IMR-90 (cell line): ENCODE results near the gene ATP6V1E1. TPM values are rescaled to one million over a fixed set of nuclear protein-coding genes. Genes with fewer than 3 reads are reported as not detected.

Experiments
- ATAC-seq: fragments of 200-7000 bp; cut with Tn5 transposase; 2 replicates; pipeline ENCODE4 v1.9.1; 2020; ENCODE audit warnings: low read depth, mild to moderate bottlenecking, moderate library complexity
- BruUV-seq: library from RNA; stranded (reverse); fragments of 400-500 nt; replicated peaks from 2 replicates; lab custom pipeline; 2021; lab: Mats Ljungman, UMichigan
- CTCF ChIA-PET: fragments of 300-600 bp; formaldehyde crosslinking; extraction: SDS; loops from one replicate; lab custom pipeline; 2021; ENCODE audit warnings: antibody characterized with exemption; lab: Yijun Ruan, JAX
- POLR2A ChIA-PET: fragments of 300-600 bp; sonication (Branson Sonifier 250); formaldehyde crosslinking; loops from one replicate; lab custom pipeline; 2022; ENCODE audit warnings: antibody characterized with exemption; ENCODE audit not compliant: unreplicated experiment; lab: Charles Lee
- DNase-seq: peaks from one replicate; pipeline ENCODE4 v3.0.0; 2013
- H2AFZ ChIP-seq: replicated peaks from 2 replicates; pipeline ENCODE3; 2013; ENCODE audit warnings: low read length, mild to moderate bottlenecking; ENCODE audit not compliant: poor library complexity
- H2AK5ac ChIP-seq: 2 replicates; pipeline ENCODE4 v1.6.1; 2013; ENCODE audit warnings: low read depth, low read length, inconsistent platforms
- H2AK9ac ChIP-seq: replicated peaks from 2 replicates; pipeline ENCODE3; 2013; ENCODE audit warnings: mild to moderate bottlenecking, low read depth, low read length, moderate library complexity; ENCODE audit not compliant: poor library complexity
- H2BK120ac ChIP-seq: 2 replicates; pipeline ENCODE4 v1.6.1; 2013; ENCODE audit warnings: low read depth, low read length, inconsistent platforms
- H2BK15ac ChIP-seq: 3 replicates; pipeline ENCODE4 v1.6.1; 2013; ENCODE audit warnings: low read depth, low read length, inconsistent platforms
- H2BK20ac ChIP-seq: 2 replicates; pipeline ENCODE4 v1.6.1; 2013; ENCODE audit warnings: low read depth, mild to moderate bottlenecking, inconsistent platforms, low read length, moderate library complexity
- H2BK5ac ChIP-seq: 2 replicates; pipeline ENCODE4 v1.6.1; 2013; ENCODE audit warnings: mild to moderate bottlenecking, low read depth, low read length, inconsistent platforms; ENCODE audit not compliant: poor library complexity, severe bottlenecking
- H3K14ac ChIP-seq: replicated peaks from 2 replicates; pipeline ENCODE4 v1.6.1; 2013; ENCODE audit warnings: low read depth, low read length, inconsistent platforms
- H3K18ac ChIP-seq: 2 replicates; pipeline ENCODE4 v1.6.1; 2013; ENCODE audit warnings: low read depth, low read length, control low read depth
- H3K23ac ChIP-seq: 2 replicates; pipeline ENCODE4 v1.6.1; 2013; ENCODE audit warnings: low read depth, low read length, inconsistent platforms
- H3K27ac ChIP-seq: 2 replicates; pipeline ENCODE4 v1.5.1; 2013; ENCODE audit warnings: mild to moderate bottlenecking, control low read depth, low read length; ENCODE audit not compliant: insufficient read depth
- H3K27me3 ChIP-seq: 2 replicates; pipeline ENCODE4 v1.6.1; 2013; ENCODE audit warnings: low read length; ENCODE audit not compliant: control insufficient read depth, insufficient read depth
- H3K36me3 ChIP-seq: 2 replicates; pipeline ENCODE4 v1.6.1; 2013; ENCODE audit warnings: low read length, mixed read lengths; ENCODE audit not compliant: control insufficient read depth, insufficient read depth
- H3K4ac ChIP-seq: 2 replicates; pipeline ENCODE4 v1.6.1; 2013; ENCODE audit warnings: low read depth, low read length, inconsistent platforms
- H3K4me1 ChIP-seq: 2 replicates; pipeline ENCODE4 v1.6.1; 2013; ENCODE audit warnings: low read length, mixed read lengths; ENCODE audit not compliant: control insufficient read depth, insufficient read depth
- H3K4me2 ChIP-seq: 2 replicates; pipeline ENCODE4 v1.6.1; 2013; ENCODE audit warnings: low read depth, mild to moderate bottlenecking, control low read depth, low read length, moderate library complexity
- H3K4me3 ChIP-seq: 2 replicates; pipeline ENCODE4 v1.5.1; 2013; ENCODE audit warnings: low read depth, mild to moderate bottlenecking, control low read depth, low read length, moderate library complexity; ENCODE audit not compliant: insufficient read depth
- H3K56ac ChIP-seq: 2 replicates; pipeline ENCODE4 v1.6.1; 2013; ENCODE audit warnings: low read length, inconsistent platforms; ENCODE audit not compliant: insufficient read depth; ENCODE audit errors: extremely low read depth
- H3K79me1 ChIP-seq, 2 experiments: 2 replicates each; pipeline ENCODE4 v1.6.1; 2013; ENCODE audit warnings: low read length in 2 of 2, inconsistent platforms in 1 of 2, low read depth in 1 of 2
- H3K9ac ChIP-seq: 2 replicates; pipeline ENCODE4 v1.6.1; 2013; ENCODE audit warnings: low read depth, low read length, control low read depth
- H3K9me1 ChIP-seq: 2 replicates; pipeline ENCODE4 v1.6.1; 2013; ENCODE audit warnings: low read length, inconsistent platforms; ENCODE audit not compliant: insufficient read depth
- H3K9me3 ChIP-seq: 2 replicates; pipeline ENCODE4 v1.6.1; 2013; ENCODE audit warnings: low read length; ENCODE audit not compliant: control insufficient read depth, insufficient read depth
- H4K20me1 ChIP-seq: 2 replicates; pipeline ENCODE4 v1.6.1; 2013; ENCODE audit warnings: low read length, inconsistent platforms; ENCODE audit not compliant: insufficient read depth
- H4K5ac ChIP-seq: 2 replicates; pipeline ENCODE4 v1.6.1; 2013; ENCODE audit warnings: mild to moderate bottlenecking, low read depth, low read length, control low read depth
- H4K8ac ChIP-seq, 2 experiments: 2 replicates each; pipeline ENCODE4 v1.6.1; 2013; ENCODE audit warnings: low read depth in 2 of 2, low read length in 2 of 2, control low read depth in 1 of 2, inconsistent platforms in 1 of 2
- H4K91ac ChIP-seq: 2 replicates; pipeline ENCODE4 v1.6.1; 2013; ENCODE audit warnings: low read depth, low read length, inconsistent platforms; ENCODE audit not compliant: insufficient read depth
- MAFK ChIP-seq: IDR thresholded peaks from 2 replicates; pipeline ENCODE4 v1.6.1; 2012; ENCODE audit warnings: low read depth, low read length, improper control_type of control experiment
- RCOR1 ChIP-seq: IDR thresholded peaks from 2 replicates; pipeline ENCODE4 v1.6.1; 2012; ENCODE audit warnings: mild to moderate bottlenecking, low read length, improper control_type of control experiment; ENCODE audit not compliant: insufficient replicate concordance
- RFX5 ChIP-seq: IDR thresholded peaks from 2 replicates; pipeline ENCODE4 v1.8.0; 2012; ENCODE audit warnings: low read depth, mild to moderate bottlenecking, low read length, moderate library complexity
- USF2 ChIP-seq: fragments of 150-350 bp; IDR thresholded peaks from 2 replicates; pipeline ENCODE4 v1.6.1; 2017; ENCODE audit warnings: mild to moderate bottlenecking, antibody characterized with exemption, low read length, low read depth
- WGBS, 2 experiments: methylation state at CpG; one replicate each; pipeline versions ENCODE4 v1.1.5 to v1.1.7; 2013; ENCODE audit warnings: missing lambda C conversion rate in 2 of 2; ENCODE audit not compliant: insufficient read length in 1 of 2; ENCODE audit errors: extremely low coverage in 2 of 2; 5-methylcytosine and 5-hydroxymethylcytosine counted together
- dilution Hi-C: fragments of 300-500 bp; cut with HindIII; formaldehyde crosslinking; loops from one replicate; pipeline ENCODE4 v1.14.3; 2018; ENCODE audit warnings: low sequenced_read_pairs; ENCODE audit not compliant: unreplicated experiment
- in situ Hi-C: fragments of 300-500 bp; cut with MboI; formaldehyde crosslinking; loops from 3 replicates; pipeline ENCODE4 v1.14.3; 2019; ENCODE audit warnings: low sequenced_read_pairs, inconsistent platforms, mixed read lengths
- intact Hi-C: fragments of 100-400 bp; cut with micrococcal nuclease; formaldehyde crosslinking; loops from 2 replicates; pipeline ENCODE4 v1.10.0; 2022
- polyA plus RNA-seq, 3 experiments: library from polyadenylated mRNA; depleted of rRNA; stranded (reverse); fragments of >200 nt; gene quantifications; 2 replicates each; pipeline ENCODE4 v1.2.3, GENCODE V29; 2012; ENCODE audit warnings: low replicate concordance in 1 of 3
- total RNA-seq: library from RNA; depleted of rRNA; stranded (reverse); fragments of >200 nt; gene quantifications from 2 replicates; pipeline ENCODE4 v1.2.3, GENCODE V29; 2012

ATP6V1E1 gene
- total and polyA plus RNA-seq, 2 of the 4 experiments (the other 2 are of a cell fraction): 144 to 148 TPM

GRCh38 chr22:17664414-17665055 is 36.0 kb upstream of the ATP6V1E1 start:
- no peak for ATAC-seq

More at GRCh38 chr22:17664414-17665055, 36.0 kb upstream of the ATP6V1E1 start:
- dilution Hi-C loops (no loop called here), intact Hi-C loops (no loop called here), in situ Hi-C loops (no loop called here)
- Histone ChIP-seq H3K56ac (no peak overlapping the region), H3K14ac (no peak overlapping the region), H3K9me1 (no peaks in the 10 kb centered on the region), H2BK15ac (no peak overlapping the region), H2BK120ac (no peak overlapping the region), H3K4me3 (no peak overlapping the region), H2BK20ac (no peak overlapping the region), H3K36me3 (peaks cover 30% of the 10 kb centered on the region), H3K27me3 (no peaks in the 10 kb centered on the region), H4K91ac (no peak overlapping the region), H2AK5ac (no peak overlapping the region), H4K5ac (no peak overlapping the region), H4K8ac (no peak overlapping the region), H3K4me2 (no peak overlapping the region), H3K27ac (no peak overlapping the region), H4K20me1 (no peaks in the 10 kb centered on the region), H2AFZ (no peak overlapping the region), H2AK9ac (no peak overlapping the region), H3K9me3 (no peaks in the 10 kb centered on the region), H3K9ac (no peak overlapping the region), H3K4ac (no peak overlapping the region), H3K23ac (no peak overlapping the region), H3K79me1 (peaks cover 8 to 21% of the 10 kb centered on the region in 2 experiments; a peak in 3 of 4 replicates), H2BK5ac (no peak overlapping the region), H3K4me1 (no peaks in the 10 kb centered on the region), H3K18ac (no peak overlapping the region)
- WGBS, 2 experiments: no CpG with 5 or more reads among the region's 6 CpGs
- DNase-seq: no peak
- POLR2A ChIA-PET: no interaction called here
- no peak for TF ChIP-seq USF2
- TF ChIP-seq RFX5: no peak
- TF ChIP-seq RCOR1: no peak
- TF ChIP-seq MAFK: no peak
- CTCF ChIA-PET: no interaction called here
- BruUV-seq: no TSS peak
